Raji (cell line): Measurements from ENCODE around the gene EXOC6.

Experiments
- POLR2A ChIP-seq: IDR thresholded peaks from 2 replicates; pipeline ENCODE4 v1.6.1; 2011; ENCODE audit warnings: low read depth, low read length, control low read depth; ENCODE audit not compliant: insufficient read depth

EXOC6 gene

GRCh38 chr10:92997620-92998019 is 149.3 kb downstream of the EXOC6 start:
- TF ChIP-seq POLR2A, result no peak

GRCh38 chr10:92999191-92999590 is 150.9 kb downstream of the EXOC6 start:
- no peak for TF ChIP-seq POLR2A

GRCh38 chr10:93006435-93007039 is 158.2 kb downstream of the EXOC6 start:
- no peak for TF ChIP-seq POLR2A

- TF ChIP-seq POLR2A, result no peak
These were observed 167.4 kb downstream of the EXOC6 start for GRCh38 chr10:93015722-93016121.

- no peak for TF ChIP-seq POLR2A
These were observed 174.8 kb downstream of the EXOC6 start for GRCh38 chr10:93023013-93023650.

GRCh38 chr10:93026072-93026471 is 177.8 kb downstream of the EXOC6 start:
- no peak for TF ChIP-seq POLR2A

DNA sequence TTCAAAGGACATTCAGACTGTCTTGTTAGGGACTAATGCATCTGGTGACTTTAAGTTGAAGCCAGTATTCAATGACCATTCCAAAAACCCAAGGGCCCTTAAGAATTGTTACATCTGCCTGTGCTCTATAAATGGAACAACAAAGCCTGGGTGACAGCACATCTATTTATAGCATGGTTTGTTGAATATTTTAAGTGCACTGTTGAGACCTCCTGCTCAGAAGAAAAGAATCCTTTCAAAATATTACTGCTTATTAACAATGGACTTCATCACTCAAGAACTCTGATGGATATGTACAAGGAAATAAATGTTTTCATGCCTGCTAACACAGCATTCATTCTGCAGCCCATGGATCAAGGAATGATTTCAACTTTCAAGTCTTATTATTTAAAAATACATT is 179.2 kb downstream of the EXOC6 start:
- TF ChIP-seq POLR2A, result no peak

DNA sequence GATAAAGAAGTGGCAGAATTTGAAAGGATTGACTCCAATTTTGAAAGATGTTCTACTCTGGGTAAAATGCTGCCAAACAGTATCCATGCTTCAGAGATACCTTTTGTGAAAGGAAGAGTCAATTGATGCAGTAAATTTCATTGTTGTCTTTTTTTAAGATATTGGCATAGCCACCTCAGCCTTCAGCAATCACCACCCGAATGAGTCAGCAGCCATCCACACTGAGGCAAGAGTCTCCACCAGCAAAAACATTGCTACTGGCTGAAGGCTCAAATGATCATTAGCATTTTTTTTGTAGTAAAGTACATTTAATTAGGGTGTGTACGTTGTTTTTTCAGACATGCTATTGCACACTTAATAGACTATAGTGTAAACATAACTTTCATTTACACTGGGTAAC is 180.6 kb downstream of the EXOC6 start:
- TF ChIP-seq POLR2A, result no peak

- no peak for TF ChIP-seq POLR2A
These were observed 182.1 kb downstream of the EXOC6 start for GRCh38 chr10:93030409-93030808.

DNA sequence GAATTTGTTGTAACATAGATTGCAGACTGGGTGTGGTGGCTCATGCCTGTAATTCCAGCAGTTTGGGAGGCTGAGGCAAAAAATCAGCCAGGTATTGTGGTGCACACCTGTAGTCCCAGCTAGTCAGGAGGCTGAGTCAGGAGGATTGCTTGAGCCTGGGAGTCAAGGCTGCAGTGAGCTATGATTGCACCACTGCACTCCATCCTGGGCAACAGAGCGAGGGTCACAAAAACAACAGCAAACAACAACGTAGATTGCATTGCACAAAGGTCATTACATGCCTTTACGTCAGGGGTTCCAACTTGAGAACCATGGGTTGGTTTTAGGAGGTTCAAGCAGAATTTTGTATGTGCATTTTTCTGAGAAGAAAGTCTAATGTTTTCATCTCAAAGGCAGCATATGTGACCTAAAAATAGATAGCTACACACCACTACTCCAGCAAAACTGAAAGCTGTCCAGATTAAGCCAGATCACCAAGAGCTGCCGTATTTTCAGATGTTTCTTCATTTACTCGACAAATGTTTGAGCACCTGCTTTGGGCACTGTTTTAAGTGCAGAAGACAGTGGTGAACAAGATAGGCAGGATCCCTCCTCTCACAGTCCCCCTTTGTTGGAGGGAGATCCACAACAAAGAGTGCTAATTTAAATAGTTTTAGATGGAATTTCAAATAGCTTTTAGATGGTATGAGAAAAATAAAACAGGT is 183.9 kb downstream of the EXOC6 start:
- TF ChIP-seq POLR2A, result no peak

- TF ChIP-seq POLR2A, result no peak
These were observed 184.5 kb downstream of the EXOC6 start for GRCh38 chr10:93032809-93033137.

GRCh38 chr10:93034426-93034825 is 186.1 kb downstream of the EXOC6 start:
- no peak for TF ChIP-seq POLR2A

DNA sequence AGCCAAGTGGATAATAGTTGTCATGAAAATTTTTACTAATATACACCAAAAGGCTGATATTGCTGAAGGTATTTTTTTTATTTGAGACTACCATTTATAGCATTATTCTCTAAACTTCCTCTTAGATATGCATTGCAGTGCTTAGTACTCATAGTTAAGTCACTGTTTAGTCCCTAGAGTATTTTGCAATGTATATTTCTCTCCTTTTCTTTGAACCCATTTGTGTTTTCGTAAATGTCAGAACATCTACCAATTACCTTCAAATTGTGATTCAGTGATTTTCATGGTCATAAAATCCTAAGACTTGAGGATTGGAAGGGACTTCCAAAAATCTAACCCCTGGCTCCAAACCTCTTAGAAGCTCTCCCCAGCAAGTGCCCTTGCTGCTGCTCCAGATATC is 190.8 kb downstream of the EXOC6 start:
- TF ChIP-seq POLR2A, result no peak

DNA sequence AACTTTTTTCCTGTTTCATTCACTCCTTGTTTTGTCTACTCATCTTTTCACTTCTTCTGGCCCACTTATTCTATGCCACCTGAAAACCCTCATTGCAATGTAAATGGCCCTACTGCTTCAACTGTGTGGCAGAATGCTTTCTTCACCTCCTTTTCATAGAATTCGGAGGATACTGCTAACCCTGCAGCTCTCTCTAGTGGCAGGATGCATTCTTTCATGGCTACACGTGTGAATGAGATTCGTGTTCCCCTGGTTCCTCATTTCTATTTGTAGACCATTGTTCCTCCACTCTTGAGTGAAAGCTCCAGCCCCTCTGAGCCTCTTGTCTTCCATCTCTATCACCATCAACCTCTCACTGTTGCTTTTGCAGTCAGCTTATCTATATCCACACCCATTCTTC is 191.4 kb downstream of the EXOC6 start:
- no peak for TF ChIP-seq POLR2A

- TF ChIP-seq POLR2A, result no peak
These were observed 206.2 kb downstream of the EXOC6 start for GRCh38 chr10:93054486-93054885.

DNA sequence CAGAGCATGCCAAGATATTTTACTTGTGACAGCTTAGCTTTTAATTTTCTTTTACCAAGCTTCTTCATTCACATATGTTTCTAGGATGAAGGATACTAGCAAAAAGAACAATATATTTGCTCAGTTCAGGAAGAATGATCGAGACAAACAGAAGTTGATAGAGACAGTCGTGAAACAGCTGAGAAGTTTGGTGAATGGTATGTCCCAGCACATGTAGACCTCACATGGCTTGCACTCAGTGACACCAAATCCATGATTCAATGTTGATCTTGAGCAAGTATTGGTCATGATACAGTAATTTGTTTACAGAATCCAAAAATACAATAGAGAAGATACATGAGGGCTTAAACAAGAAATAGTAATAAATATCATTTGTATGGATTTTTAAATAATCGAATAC is 209.8 kb downstream of the EXOC6 start:
- TF ChIP-seq POLR2A, result no peak
